ENCODE data around the gene C6orf118. TPM values are rescaled to one million over a fixed set of nuclear protein-coding genes. Genes with fewer than 3 reads are reported as not detected.

Gene C6orf118
- total and polyA plus RNA-seq, 4 donors: not detected

DNA sequence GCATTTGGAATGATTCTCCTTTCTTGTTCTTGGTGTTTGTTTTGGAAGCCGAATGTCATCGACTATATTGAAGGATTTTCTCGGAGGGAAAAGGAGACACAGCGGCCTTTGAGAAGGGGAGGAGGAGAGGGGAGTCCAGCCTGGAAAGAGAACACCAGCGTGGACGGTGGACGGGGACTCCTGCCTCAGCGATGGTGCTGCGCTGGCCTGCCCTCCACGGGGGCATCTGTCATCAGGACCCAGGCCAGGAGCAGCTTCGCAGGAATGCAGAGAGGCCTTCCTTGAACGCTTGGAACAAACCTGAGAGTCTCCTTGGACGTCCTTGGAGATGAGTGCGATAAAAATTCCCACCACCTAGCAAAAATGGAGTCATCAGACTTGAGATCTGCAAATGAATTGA, 8.3 kb upstream of the C6orf118 start (continued):
- TF ChIP-seq, protein P1, sequence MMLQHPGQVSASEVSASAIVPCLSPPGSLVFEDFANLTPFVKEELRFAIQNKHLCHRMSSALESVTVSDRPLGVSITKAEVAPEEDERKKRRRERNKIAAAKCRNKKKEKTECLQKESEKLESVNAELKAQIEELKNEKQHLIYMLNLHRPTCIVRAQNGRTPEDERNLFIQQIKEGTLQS (IDR thresholded peaks at IDR 0.05): no peak
- TF ChIP-seq TAF1 (conservative IDR thresholded peaks at IDR 0.05) (no peak), HNF4A (conservative IDR thresholded peaks at IDR 0.05) (no peak), GABPA (IDR thresholded peaks at IDR 0.05 in 1 of 2, conservative IDR thresholded peaks at IDR 0.05 in 1 of 2) (no peak), FOXA2 (IDR thresholded peaks at IDR 0.05) (no peak), JUND (IDR thresholded peaks at IDR 0.05) (no peak), EGR1 (IDR thresholded peaks at IDR 0.05; ENCODE audit: low read depth in 2 of 2) (no peak), SP1 (IDR thresholded peaks at IDR 0.05) (no peak)
- TF ChIP-seq, protein P2, sequence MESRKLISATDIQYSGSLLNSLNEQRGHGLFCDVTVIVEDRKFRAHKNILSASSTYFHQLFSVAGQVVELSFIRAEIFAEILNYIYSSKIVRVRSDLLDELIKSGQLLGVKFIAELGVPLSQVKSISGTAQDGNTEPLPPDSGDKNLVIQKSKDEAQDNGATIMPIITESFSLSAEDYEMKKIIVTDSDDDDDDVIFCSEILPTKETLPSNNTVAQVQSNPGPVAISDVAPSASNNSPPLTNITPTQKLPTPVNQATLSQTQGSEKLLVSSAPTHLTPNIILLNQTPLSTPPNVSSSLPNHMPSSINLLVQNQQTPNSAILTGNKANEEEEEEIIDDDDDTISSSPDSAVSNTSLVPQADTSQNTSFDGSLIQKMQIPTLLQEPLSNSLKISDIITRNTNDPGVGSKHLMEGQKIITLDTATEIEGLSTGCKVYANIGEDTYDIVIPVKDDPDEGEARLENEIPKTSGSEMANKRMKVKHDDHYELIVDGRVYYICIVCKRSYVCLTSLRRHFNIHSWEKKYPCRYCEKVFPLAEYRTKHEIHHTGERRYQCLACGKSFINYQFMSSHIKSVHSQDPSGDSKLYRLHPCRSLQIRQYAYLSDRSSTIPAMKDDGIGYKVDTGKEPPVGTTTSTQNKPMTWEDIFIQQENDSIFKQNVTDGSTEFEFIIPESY (IDR thresholded peaks at IDR 0.05): no peak

DNA sequence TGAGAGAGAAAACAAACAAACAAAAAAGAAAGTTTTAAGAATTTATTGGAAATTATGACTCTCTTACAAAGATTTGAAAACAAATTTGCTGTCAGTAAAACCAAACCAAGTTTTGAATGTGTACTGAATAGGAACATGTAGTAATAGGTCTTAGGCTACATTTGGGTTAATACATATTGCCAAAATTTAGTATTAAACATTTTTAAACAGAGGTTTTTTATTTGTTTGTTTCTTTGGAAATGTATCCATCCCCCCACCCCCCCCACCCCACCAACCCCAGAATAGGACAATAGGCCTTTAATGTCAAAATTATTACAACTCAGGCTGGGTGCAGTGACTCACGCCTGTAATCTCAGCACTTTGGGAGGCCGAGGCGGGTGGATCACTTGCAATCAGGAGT, 2.5 kb downstream of the C6orf118 start:
- Histone ChIP-seq H3K36me3 (ENCODE audit: control insufficient read depth in 4 of 4, insufficient read depth in 3 of 4, low read depth in 1 of 4, low read length in 3 of 4) (no peaks in the 10 kb centered on the region), H3K27ac (ENCODE audit: low read depth in 1 of 2, low read length in 2 of 2) (no peak overlapping the region), H3K9ac (ENCODE audit: low read depth in 1 of 2, low read length in 2 of 2) (no peak overlapping the region), H3K4me1 (ENCODE audit: control insufficient read depth in 4 of 4, insufficient read depth in 4 of 4, low read length in 3 of 4) (peaks cover 0 to 8% (median 5%) of the 10 kb centered on the region in 4 donors), H3K9me3 (ENCODE audit: control insufficient read depth in 4 of 4, low read length in 3 of 4) (peaks cover 0 to 3% (median 0%) of the 10 kb centered on the region in 4 donors), H3K4me3 (ENCODE audit: low read depth in 1 of 3, low read length in 3 of 3) (no peak overlapping the region), H3K27me3 (ENCODE audit: control insufficient read depth in 4 of 4, insufficient read depth in 4 of 4, low read length in 3 of 4) (peaks cover 0 to 6% (median 0%) of the 10 kb centered on the region in 4 donors)
- 86% methylated on average over 3 of the region's 3 CpGs for WGBS
- no peak for TF ChIP-seq FOXA2 (IDR thresholded peaks at IDR 0.05)
- DNase-seq (ENCODE audit: low spot score): no peak

DNA sequence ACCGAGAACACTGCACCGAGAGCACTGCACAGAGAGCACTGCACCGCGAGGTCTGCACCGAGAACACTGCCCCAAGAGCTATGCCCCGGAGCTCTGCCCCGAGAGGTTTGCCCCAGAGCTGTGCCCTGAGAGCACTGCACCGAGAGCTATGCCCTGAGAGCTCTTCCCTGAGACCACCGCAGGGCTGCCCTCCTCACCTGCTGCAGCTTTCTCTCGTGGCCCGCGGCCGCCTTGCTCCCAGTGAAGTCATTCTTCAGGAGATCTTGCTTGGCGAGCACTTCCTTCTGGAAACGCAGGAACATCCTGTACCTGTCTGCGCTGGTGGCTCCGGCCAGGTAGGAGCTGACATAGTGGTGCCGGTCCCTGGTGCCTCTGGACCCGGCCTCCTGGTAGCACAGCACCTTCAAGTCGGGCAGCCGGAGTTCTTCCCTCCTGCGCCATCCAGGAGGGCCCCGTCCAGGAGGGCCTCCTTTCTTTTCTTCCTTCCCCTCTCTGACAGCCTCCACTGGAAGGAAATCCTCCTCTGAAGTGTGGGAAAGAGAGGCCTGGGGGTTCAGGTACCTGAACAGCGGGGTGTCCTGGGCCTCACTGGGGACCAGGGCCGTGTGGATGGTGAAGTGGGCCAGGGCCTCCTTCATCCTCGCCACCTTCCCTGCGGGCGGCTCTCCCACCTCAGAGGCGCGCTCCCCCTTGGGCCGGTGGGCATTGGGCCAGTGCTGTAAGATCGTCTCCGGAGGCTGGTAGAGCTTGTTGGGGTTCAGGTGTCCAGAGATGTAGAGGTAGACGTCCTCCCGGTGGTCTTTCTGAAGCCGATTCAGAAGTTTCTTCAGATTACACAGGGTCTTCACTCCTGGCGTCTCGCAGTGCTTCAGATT, 7.8 kb downstream of the C6orf118 start:
- Histone ChIP-seq H3K9ac (ENCODE audit: low read depth in 1 of 2, low read length in 2 of 2) (no peak overlapping the region), H3K27me3 (ENCODE audit: control insufficient read depth in 4 of 4, insufficient read depth in 4 of 4, low read length in 3 of 4) (peaks cover 0 to 2% (median 0%) of the 10 kb centered on the region in 4 donors), H3K9me3 (ENCODE audit: control insufficient read depth in 4 of 4, low read length in 3 of 4) (no peaks in the 10 kb centered on the region), H3K4me1 (ENCODE audit: control insufficient read depth in 4 of 4, insufficient read depth in 4 of 4, low read length in 3 of 4) (no peaks in the 10 kb centered on the region), H3K27ac (ENCODE audit: low read depth in 1 of 2, low read length in 2 of 2) (no peak overlapping the region), H3K36me3 (ENCODE audit: control insufficient read depth in 4 of 4, insufficient read depth in 3 of 4, low read depth in 1 of 4, low read length in 3 of 4) (no peaks in the 10 kb centered on the region), H3K4me3 (ENCODE audit: low read depth in 1 of 3, low read length in 3 of 3) (no peak overlapping the region)
- 91% methylated on average over 38 of the region's 38 CpGs for WGBS
- TF ChIP-seq NR2F2 (IDR thresholded peaks at IDR 0.05) (no peak), HNF4A (conservative IDR thresholded peaks at IDR 0.05) (no peak), YY1 (IDR thresholded peaks at IDR 0.05) (no peak), RXRA (IDR thresholded peaks at IDR 0.05) (no peak), SP1 (IDR thresholded peaks at IDR 0.05) (no peak), RAD21 (IDR thresholded peaks at IDR 0.05) (no peak), HNF4G (IDR thresholded peaks at IDR 0.05) (no peak), TAF1 (conservative IDR thresholded peaks at IDR 0.05) (no peak), FOXA1 (IDR thresholded peaks at IDR 0.05) (no peak), JUND (IDR thresholded peaks at IDR 0.05) (no peak), FOXA2 (IDR thresholded peaks at IDR 0.05) (no peak), GABPA (IDR thresholded peaks at IDR 0.05 in 1 of 2, conservative IDR thresholded peaks at IDR 0.05 in 1 of 2) (no peak), EGR1 (IDR thresholded peaks at IDR 0.05; ENCODE audit: low read depth in 2 of 2) (no peak)
- TF ChIP-seq, protein P1 (IDR thresholded peaks at IDR 0.05): no peak
- TF ChIP-seq, protein P2 (IDR thresholded peaks at IDR 0.05): no peak
- TF ChIP-seq, protein P3, sequence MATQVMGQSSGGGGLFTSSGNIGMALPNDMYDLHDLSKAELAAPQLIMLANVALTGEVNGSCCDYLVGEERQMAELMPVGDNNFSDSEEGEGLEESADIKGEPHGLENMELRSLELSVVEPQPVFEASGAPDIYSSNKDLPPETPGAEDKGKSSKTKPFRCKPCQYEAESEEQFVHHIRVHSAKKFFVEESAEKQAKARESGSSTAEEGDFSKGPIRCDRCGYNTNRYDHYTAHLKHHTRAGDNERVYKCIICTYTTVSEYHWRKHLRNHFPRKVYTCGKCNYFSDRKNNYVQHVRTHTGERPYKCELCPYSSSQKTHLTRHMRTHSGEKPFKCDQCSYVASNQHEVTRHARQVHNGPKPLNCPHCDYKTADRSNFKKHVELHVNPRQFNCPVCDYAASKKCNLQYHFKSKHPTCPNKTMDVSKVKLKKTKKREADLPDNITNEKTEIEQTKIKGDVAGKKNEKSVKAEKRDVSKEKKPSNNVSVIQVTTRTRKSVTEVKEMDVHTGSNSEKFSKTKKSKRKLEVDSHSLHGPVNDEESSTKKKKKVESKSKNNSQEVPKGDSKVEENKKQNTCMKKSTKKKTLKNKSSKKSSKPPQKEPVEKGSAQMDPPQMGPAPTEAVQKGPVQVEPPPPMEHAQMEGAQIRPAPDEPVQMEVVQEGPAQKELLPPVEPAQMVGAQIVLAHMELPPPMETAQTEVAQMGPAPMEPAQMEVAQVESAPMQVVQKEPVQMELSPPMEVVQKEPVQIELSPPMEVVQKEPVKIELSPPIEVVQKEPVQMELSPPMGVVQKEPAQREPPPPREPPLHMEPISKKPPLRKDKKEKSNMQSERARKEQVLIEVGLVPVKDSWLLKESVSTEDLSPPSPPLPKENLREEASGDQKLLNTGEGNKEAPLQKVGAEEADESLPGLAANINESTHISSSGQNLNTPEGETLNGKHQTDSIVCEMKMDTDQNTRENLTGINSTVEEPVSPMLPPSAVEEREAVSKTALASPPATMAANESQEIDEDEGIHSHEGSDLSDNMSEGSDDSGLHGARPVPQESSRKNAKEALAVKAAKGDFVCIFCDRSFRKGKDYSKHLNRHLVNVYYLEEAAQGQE (IDR thresholded peaks at IDR 0.05): no peak
- TF ChIP-seq, protein P4, sequence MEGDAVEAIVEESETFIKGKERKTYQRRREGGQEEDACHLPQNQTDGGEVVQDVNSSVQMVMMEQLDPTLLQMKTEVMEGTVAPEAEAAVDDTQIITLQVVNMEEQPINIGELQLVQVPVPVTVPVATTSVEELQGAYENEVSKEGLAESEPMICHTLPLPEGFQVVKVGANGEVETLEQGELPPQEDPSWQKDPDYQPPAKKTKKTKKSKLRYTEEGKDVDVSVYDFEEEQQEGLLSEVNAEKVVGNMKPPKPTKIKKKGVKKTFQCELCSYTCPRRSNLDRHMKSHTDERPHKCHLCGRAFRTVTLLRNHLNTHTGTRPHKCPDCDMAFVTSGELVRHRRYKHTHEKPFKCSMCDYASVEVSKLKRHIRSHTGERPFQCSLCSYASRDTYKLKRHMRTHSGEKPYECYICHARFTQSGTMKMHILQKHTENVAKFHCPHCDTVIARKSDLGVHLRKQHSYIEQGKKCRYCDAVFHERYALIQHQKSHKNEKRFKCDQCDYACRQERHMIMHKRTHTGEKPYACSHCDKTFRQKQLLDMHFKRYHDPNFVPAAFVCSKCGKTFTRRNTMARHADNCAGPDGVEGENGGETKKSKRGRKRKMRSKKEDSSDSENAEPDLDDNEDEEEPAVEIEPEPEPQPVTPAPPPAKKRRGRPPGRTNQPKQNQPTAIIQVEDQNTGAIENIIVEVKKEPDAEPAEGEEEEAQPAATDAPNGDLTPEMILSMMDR (IDR thresholded peaks at IDR 0.05; ENCODE audit: low read depth, low read length, missing input control): no peak
- TF ChIP-seq, protein P5, sequence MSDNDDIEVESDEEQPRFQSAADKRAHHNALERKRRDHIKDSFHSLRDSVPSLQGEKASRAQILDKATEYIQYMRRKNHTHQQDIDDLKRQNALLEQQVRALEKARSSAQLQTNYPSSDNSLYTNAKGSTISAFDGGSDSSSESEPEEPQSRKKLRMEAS (IDR thresholded peaks at IDR 0.05): no peak
- no peak for DNase-seq (ENCODE audit: low spot score)
